Liver (tissue), 9 donors: Measurements from ENCODE around the gene APBB1IP. TPM values are rescaled to one million over a fixed set of nuclear protein-coding genes. Genes with fewer than 3 reads are reported as not detected.

ENCODE experiments used
- DNase-seq: peaks from one replicate; pipeline ENCODE4 v3.0.0-alpha.2; 2017; ENCODE audit warnings: low spot score
- H3K27ac ChIP-seq, 2 donors: one replicate each; pipeline ENCODE4 v1.7.0; 2013; ENCODE audit warnings: inconsistent platforms in 2 of 2, low read length in 2 of 2, control low read depth in 1 of 2, low read depth in 1 of 2, mild to moderate bottlenecking in 1 of 2
- H3K27me3 ChIP-seq, 4 donors: one replicate each; pipeline versions ENCODE4 v1.6.1 to v1.7.0; 2013; ENCODE audit warnings: low read length in 3 of 4, inconsistent platforms in 1 of 4, mild to moderate bottlenecking in 1 of 4, moderate library complexity in 1 of 4; ENCODE audit not compliant: control insufficient read depth in 4 of 4, insufficient read depth in 4 of 4
- H3K36me3 ChIP-seq, 4 donors: one replicate each; pipeline versions ENCODE4 v1.6.1 to v1.7.0; 2013; ENCODE audit warnings: low read length in 3 of 4, mild to moderate bottlenecking in 3 of 4, low read depth in 1 of 4, moderate library complexity in 1 of 4; ENCODE audit not compliant: control insufficient read depth in 4 of 4, insufficient read depth in 3 of 4
- H3K4me1 ChIP-seq, 4 donors: one replicate each; pipeline versions ENCODE4 v1.6.1 to v1.7.0; 2013; ENCODE audit warnings: low read length in 3 of 4, mild to moderate bottlenecking in 3 of 4, moderate library complexity in 1 of 4; ENCODE audit not compliant: control insufficient read depth in 4 of 4, insufficient read depth in 4 of 4
- H3K4me3 ChIP-seq, 3 donors: one replicate each; pipeline versions ENCODE4 v1.6.1 to v1.7.0; 2013; ENCODE audit warnings: low read length in 3 of 3, control low read depth in 1 of 3, low read depth in 1 of 3, mild to moderate bottlenecking in 1 of 3
- H3K9ac ChIP-seq, 2 donors: one replicate each; pipeline ENCODE4 v1.7.0; 2013; ENCODE audit warnings: low read length in 2 of 2, mild to moderate bottlenecking in 2 of 2, moderate library complexity in 2 of 2, control low read depth in 1 of 2, low read depth in 1 of 2
- H3K9me3 ChIP-seq, 4 donors: one replicate each; pipeline versions ENCODE4 v1.6.1 to v1.7.0; 2013; ENCODE audit warnings: low read length in 3 of 4; ENCODE audit not compliant: control insufficient read depth in 4 of 4
- ATF3 ChIP-seq: IDR thresholded peaks from 2 replicates; pipeline ENCODE4 v1.6.1; 2016; ENCODE audit warnings: antibody characterized with exemption
- CTCF ChIP-seq: fragments of 150-350 bp; IDR thresholded peaks from 2 replicates; pipeline ENCODE4 v1.5.1; 2017; ENCODE audit warnings: improper control_type of control experiment, low read depth, low read length; ENCODE audit not compliant: missing input control
- EGR1 ChIP-seq, 2 donors: IDR thresholded peaks; 2 replicates each; pipeline ENCODE4 v1.6.1; 2016 to 2018; ENCODE audit warnings: antibody characterized with exemption in 2 of 2, low read depth in 2 of 2
- FOXA1 ChIP-seq: IDR thresholded peaks from 2 replicates; pipeline ENCODE4 v1.6.1; 2016; ENCODE audit warnings: antibody characterized with exemption
- FOXA2 ChIP-seq: IDR thresholded peaks from 2 replicates; pipeline ENCODE4 v1.6.1; 2016; ENCODE audit warnings: antibody characterized with exemption
- GABPA ChIP-seq, 2 donors: IDR thresholded peaks in 1 of 2; conservative IDR thresholded peaks in 1 of 2; 2 replicates each; pipeline ENCODE4 v1.6.1; 2016; ENCODE audit warnings: antibody characterized with exemption in 2 of 2, mild to moderate bottlenecking in 1 of 2, moderate library complexity in 1 of 2
- HNF4A ChIP-seq, 2 donors: conservative IDR thresholded peaks; 2 replicates each; pipeline ENCODE4 v1.6.1; 2016; ENCODE audit warnings: antibody characterized with exemption in 2 of 2, mild to moderate bottlenecking in 2 of 2
- HNF4G ChIP-seq: IDR thresholded peaks from 2 replicates; pipeline ENCODE4 v1.6.1; 2016; ENCODE audit warnings: antibody characterized with exemption
- JUND ChIP-seq, 2 donors: IDR thresholded peaks; 2 replicates each; pipeline ENCODE4 v1.6.1; 2016; ENCODE audit warnings: antibody characterized with exemption in 2 of 2
- MAX ChIP-seq: IDR thresholded peaks from 2 replicates; pipeline ENCODE4 v1.6.1; 2016; ENCODE audit warnings: antibody characterized with exemption
- NR2F2 ChIP-seq: IDR thresholded peaks from 2 replicates; pipeline ENCODE4 v1.6.1; 2016; ENCODE audit warnings: antibody characterized with exemption
- RAD21 ChIP-seq, 2 donors: IDR thresholded peaks; 2 replicates each; pipeline ENCODE4 v1.6.1; 2016; ENCODE audit warnings: antibody characterized with exemption in 2 of 2, mild to moderate bottlenecking in 2 of 2
- REST ChIP-seq: IDR thresholded peaks from 2 replicates; pipeline ENCODE4 v1.6.1; 2016; ENCODE audit warnings: antibody characterized with exemption, mild to moderate bottlenecking
- RXRA ChIP-seq, 2 donors: IDR thresholded peaks; 2 replicates each; pipeline ENCODE4 v1.6.1; 2017 to 2018; ENCODE audit warnings: antibody characterized with exemption in 2 of 2, mild to moderate bottlenecking in 1 of 2
- SP1 ChIP-seq: IDR thresholded peaks from 2 replicates; pipeline ENCODE4 v1.6.1; 2018; ENCODE audit warnings: antibody characterized with exemption, mild to moderate bottlenecking
- TAF1 ChIP-seq: conservative IDR thresholded peaks from 2 replicates; pipeline ENCODE4 v1.6.1; 2016; ENCODE audit warnings: antibody characterized with exemption, mild to moderate bottlenecking
- YY1 ChIP-seq: IDR thresholded peaks from 2 replicates; pipeline ENCODE4 v1.6.1; 2016; ENCODE audit warnings: antibody characterized with exemption, mild to moderate bottlenecking
- ZBTB33 ChIP-seq: IDR thresholded peaks from 2 replicates; pipeline ENCODE4 v1.6.1; 2016; ENCODE audit warnings: antibody characterized with exemption
- WGBS: extraction: QIAGEN DNeasy Blood & Tissue Kit; methylation state at CpG from one replicate; pipeline ENCODE4 v1.1.7; 2013; 5-methylcytosine and 5-hydroxymethylcytosine counted together
- polyA plus RNA-seq, 2 donors: library from polyadenylated mRNA; stranded (reverse) in 1 of 2; unstranded in 1 of 2; fragments of 200-250 nt in 1 of 2; fragments of >200 nt in 1 of 2; fragmentation: Nextera tagmentation in 1 of 2; extraction: Ambion mirVana in 1 of 2; gene quantifications; one replicate each; pipeline versions ENCODE4 v1.2.1 to v1.2.3, GENCODE V29; 2013 to 2015
- total RNA-seq, 2 donors: library from RNA; depleted of rRNA; stranded (reverse); fragments of >200 nt; gene quantifications; one replicate each; pipeline ENCODE4 v1.2.3, GENCODE V29; 2014
- donor health status: healthy.
- donor health status: healthy.
- donor health status: healthy.
- donor health status: healthy.
- donor health status: healthy.

Gene APBB1IP
- total and polyA plus RNA-seq, 4 donors, result 9.3 to 28.4 (median 12.8) TPM

DNA sequence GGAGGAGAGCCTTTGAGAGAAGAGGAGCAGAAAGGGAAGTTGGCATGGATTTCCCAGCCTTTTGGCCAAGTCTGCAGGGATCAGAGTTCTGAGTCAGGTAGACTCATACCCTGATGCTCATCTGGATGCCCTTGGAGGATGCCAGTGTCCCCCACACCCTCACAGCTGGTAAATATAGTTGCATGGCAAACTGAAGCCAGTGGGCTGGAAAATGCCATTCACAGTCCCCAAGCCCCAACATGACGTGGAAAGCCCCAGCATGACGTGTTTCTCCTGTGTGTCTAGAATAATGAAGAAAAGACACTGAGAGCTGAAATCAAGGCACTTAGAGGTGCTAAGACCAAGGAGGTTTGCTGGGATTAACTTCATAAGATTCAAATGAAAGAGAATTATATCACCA lies 24.8 kb upstream of the APBB1IP start:
- Histone ChIP-seq H3K27ac (no peak overlapping the region), H3K36me3 (no peaks in the 10 kb centered on the region), H3K9ac (no peak overlapping the region), H3K4me1 (no peaks in the 10 kb centered on the region), H3K27me3 (no peaks in the 10 kb centered on the region), H3K9me3 (no peaks in the 10 kb centered on the region), H3K4me3 (no peak overlapping the region)
- WGBS, result 81% methylated on average over 2 of the region's 2 CpGs
- no peak for DNase-seq
- TF ChIP-seq EGR1 (IDR thresholded peaks at IDR 0.05; ENCODE audit: low read depth in 2 of 2) (no peak), FOXA1 (no peak), NR2F2 (no peak), HNF4A (conservative IDR thresholded peaks at IDR 0.05) (no peak), JUND (IDR thresholded peaks at IDR 0.05) (no peak), HNF4G (no peak), GABPA (IDR thresholded peaks at IDR 0.05 in 1 of 2, conservative IDR thresholded peaks at IDR 0.05 in 1 of 2) (no peak), MAX (no peak), RXRA (IDR thresholded peaks at IDR 0.05) (no peak), REST (no peak), CTCF (no peak), YY1 (no peak), ATF3 (no peak), RAD21 (IDR thresholded peaks at IDR 0.05) (no peak), TAF1 (no peak), FOXA2 (no peak), SP1 (no peak), ZBTB33 (no peak)
